Measurements from ENCODE around the gene FOXJ2. TPM values are rescaled to one million over a fixed set of nuclear protein-coding genes. Genes with fewer than 3 reads are reported as not detected.

Gene FOXJ2
- total and polyA plus RNA-seq, 2 of the 4 experiments (the other 2 are of a cell fraction), result 3.0 to 8.4 TPM

GRCh38 chr12:8081251-8081920, 48.9 kb downstream of the FOXJ2 start:
- ATAC-seq (ENCODE audit: low read depth) (no peak), DNase-seq (no peak)
- Histone ChIP-seq H3K9me1 (ENCODE audit: insufficient read depth, low read length) (no peaks in the 10 kb centered on the region; the same call in 1 of the 2 replicates), H3K4ac (ENCODE audit: low read depth, low read length) (peak overlapping the region; percentile 98), H3K4me3 (ENCODE audit: insufficient read depth, low read depth, low read length) (peak overlapping the region; percentile 70), H4K8ac (ENCODE audit: low read depth in 2 of 2, low read length in 2 of 2) (peak overlapping the region; percentile 89 to 96), H3K4me1 (ENCODE audit: control insufficient read depth, insufficient read depth, low read length) (peaks cover 4% of the 10 kb centered on the region), H2BK120ac (ENCODE audit: low read depth, low read length) (peak overlapping the region; percentile 87), H4K20me1 (ENCODE audit: insufficient read depth, low read length) (0 out of 2 replicates have a peak, but pooled peaks cover 6% of the 10 kb centered on the region), H3K27me3 (ENCODE audit: control insufficient read depth, insufficient read depth, low read length) (no peaks in the 10 kb centered on the region), H3K36me3 (ENCODE audit: control insufficient read depth, insufficient read depth, low read length) (no peaks in the 10 kb centered on the region), H3K27ac (ENCODE audit: insufficient read depth, low read length) (peak overlapping the region; percentile 89), H2AK9ac (replicated peaks; ENCODE audit: low read depth, low read length, poor library complexity) (peak overlapping the region; percentile 83), H3K23ac (ENCODE audit: low read depth, low read length) (peak overlapping the region; percentile 99), H3K9ac (ENCODE audit: low read depth, low read length) (peak overlapping the region; percentile 94), H2AFZ (replicated peaks; ENCODE audit: low read length, poor library complexity) (peak overlapping the region; percentile 99), H3K56ac (ENCODE audit: extremely low read depth, insufficient read depth, low read length) (peak overlapping the region; percentile 97), H2BK20ac (ENCODE audit: low read depth, low read length) (0 out of 2 replicates have a peak overlapping the region, but pooled peaks have one; percentile 41), H3K4me2 (ENCODE audit: low read depth, low read length) (peak overlapping the region; percentile 72), H2AK5ac (ENCODE audit: low read depth, low read length) (peak overlapping the region; percentile 71), H2BK5ac (ENCODE audit: low read depth, low read length, poor library complexity, severe bottlenecking) (peak overlapping the region; percentile 90), H3K79me1 (ENCODE audit: low read depth in 1 of 2, low read length in 2 of 2) (peaks cover 12 to 36% of the 10 kb centered on the region in 2 experiments; a peak in 3 of 4 replicates), H4K91ac (ENCODE audit: insufficient read depth, low read depth, low read length) (peak overlapping the region; percentile 91), H3K9me3 (ENCODE audit: control insufficient read depth, insufficient read depth, low read length) (no peaks in the 10 kb centered on the region), H4K5ac (ENCODE audit: low read depth, low read length) (peak overlapping the region; percentile 96), H2BK15ac (ENCODE audit: low read depth, low read length) (peak overlapping the region; percentile 84; the same call in 2 of the 3 replicates), H3K18ac (ENCODE audit: low read depth, low read length) (peak overlapping the region; percentile 80), H3K14ac (replicated peaks; ENCODE audit: low read depth, low read length) (peak overlapping the region; percentile 100)
- intact Hi-C loops (cut with micrococcal nuclease), result no loop called here
- ChIA-PET POLR2A (ENCODE audit: unreplicated experiment) (no interaction called here), CTCF (no interaction called here)
- 0% methylated on average over 5 of the region's 15 CpGs; no CpG with 5 or more reads in 1 of the 2 experiments for WGBS, 2 experiments (ENCODE audit: extremely low coverage in 2 of 2, insufficient read length in 1 of 2)
- BruUV-seq (replicated peaks), result no TSS peak
- dilution Hi-C loops (cut with HindIII; ENCODE audit: low sequenced_read_pairs, unreplicated experiment), result no loop called here
- TF ChIP-seq NFE2L2 (IDR thresholded peaks at IDR 0.05; ENCODE audit: low read depth, low read length) (no peak), MAFK (IDR thresholded peaks at IDR 0.05; ENCODE audit: low read depth, low read length) (no peak), USF2 (IDR thresholded peaks at IDR 0.05; ENCODE audit: low read depth, low read length) (no peak), FOS (IDR thresholded peaks at IDR 0.05; ENCODE audit: low read depth, low read length) (no peak), CEBPB (IDR thresholded peaks at IDR 0.05; ENCODE audit: low read depth, low read length) (no peak), MXI1 (IDR thresholded peaks at IDR 0.05; ENCODE audit: borderline replicate concordance, low read depth, low read length) (no peak), SMC3 (IDR thresholded peaks at IDR 0.05; ENCODE audit: low read depth, low read length) (no peak), MAZ (IDR thresholded peaks at IDR 0.05; ENCODE audit: borderline replicate concordance, low read depth, low read length) (no peak), BHLHE40 (IDR thresholded peaks at IDR 0.05; ENCODE audit: low read depth, low read length) (no peak), CTCF (conservative IDR thresholded peaks at IDR 0.05; ENCODE audit: low read depth, low read length) (no peak), RFX5 (IDR thresholded peaks at IDR 0.05; ENCODE audit: low read depth, low read length) (no peak)
- in situ Hi-C loops (cut with MboI; ENCODE audit: low sequenced_read_pairs), result no loop called here

Measured in IMR-90 (cell line).